NCI-H526 (cell line): ENCODE results near the gene CACNB2.

Experiments used
- DNase-seq, 2 experiments: peaks; one replicate each; lab custom pipeline; 2025; lab: John Stamatoyannopoulos, UW

CACNB2 gene

DNA sequence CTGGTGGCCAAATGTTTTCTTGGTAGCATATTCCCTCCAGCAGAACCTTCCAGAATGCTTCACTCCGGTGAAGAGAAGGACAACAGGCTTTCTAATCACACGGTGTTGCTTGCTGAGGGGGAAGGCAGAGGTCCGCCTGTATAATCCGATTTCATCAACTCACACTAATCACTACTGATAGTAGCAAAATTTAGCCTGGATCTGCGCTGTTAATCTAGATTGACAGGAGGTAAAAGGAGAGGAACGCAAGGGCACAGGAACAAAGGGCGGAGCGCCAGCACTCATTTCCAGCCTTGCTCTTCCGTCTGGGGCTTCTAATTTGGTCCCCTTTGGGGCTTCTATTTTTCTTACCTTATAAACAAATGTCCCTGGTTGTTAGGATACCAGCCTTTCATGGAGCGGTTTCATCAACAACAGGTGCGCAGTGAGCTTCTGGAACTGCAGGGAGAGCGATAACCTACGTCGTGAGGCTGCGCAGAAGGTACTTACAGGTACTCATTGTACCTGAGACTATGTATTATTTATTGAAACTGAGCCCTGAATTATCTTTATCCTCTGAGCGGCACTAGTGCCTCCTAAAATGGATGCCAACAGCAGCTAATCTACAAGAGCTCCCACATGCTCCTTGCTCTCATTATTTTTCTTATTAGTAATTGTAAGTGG is 150.6 kb downstream of the CACNB2 start:
- no peak for DNase-seq

DNA sequence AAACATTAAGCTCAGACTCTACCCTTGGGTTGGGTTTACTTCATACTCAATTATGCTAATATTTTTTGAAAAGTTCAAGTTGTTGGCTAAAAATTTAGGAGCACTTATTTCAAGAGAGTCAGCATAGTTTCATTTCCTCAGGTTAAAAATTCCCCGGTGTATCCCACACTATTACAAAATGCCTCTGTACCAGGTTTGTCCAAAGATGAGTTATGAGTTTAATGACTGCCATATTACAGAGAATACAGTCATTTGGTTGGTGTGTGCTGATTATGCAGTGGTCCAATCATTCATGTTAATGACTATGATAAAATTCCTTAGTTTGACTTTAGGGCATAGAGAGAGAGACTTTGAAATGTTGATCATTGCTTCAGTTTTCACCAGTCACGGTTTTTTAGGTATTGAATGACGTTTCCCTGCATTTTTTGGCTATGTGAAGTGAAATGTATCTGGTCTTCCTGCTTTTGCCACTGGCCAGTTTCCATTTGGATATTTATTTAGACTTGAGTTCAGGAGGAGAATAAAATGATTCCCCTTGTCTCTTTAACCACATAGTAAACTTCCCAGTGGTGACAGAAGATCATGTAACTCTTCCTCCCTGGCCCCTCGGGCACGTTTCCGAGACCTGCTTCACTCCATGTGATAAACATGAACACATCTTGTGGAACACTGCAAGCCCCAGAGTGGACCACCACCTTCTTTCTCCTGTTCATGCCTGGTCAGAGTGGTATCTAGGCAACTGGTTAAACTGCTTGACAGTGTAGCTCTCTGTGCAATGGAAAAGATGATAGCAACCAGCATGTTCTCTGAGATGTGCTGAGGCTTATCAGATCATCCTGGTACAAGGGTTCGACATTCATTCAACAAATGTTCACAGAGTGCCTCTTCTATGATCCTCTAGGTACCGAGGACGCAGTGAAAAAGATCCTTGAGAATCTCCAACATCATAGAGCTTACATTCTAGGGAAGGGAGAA is 153.6 kb downstream of the CACNB2 start:
- no peak for DNase-seq

DNA sequence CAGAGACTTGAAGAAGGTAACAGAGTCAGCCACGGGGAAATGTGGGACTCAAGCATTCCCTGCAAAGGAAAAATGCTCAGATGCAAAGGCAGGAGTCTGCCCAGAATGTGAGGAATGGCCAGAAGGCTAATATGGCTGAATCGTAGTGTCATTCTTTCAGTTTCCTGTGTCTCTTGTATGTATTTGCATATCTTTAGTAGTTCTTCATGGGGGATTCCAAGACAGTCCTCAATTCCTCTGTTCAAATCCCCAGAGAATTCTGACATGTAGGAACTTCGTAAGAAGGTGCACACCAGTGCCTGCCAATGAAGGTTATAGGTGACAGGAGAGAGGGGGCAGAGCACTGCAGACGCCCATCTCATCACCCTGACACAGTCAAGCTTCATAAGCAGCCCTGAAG is 154.4 kb downstream of the CACNB2 start:
- DNase-seq: no peak

DNA sequence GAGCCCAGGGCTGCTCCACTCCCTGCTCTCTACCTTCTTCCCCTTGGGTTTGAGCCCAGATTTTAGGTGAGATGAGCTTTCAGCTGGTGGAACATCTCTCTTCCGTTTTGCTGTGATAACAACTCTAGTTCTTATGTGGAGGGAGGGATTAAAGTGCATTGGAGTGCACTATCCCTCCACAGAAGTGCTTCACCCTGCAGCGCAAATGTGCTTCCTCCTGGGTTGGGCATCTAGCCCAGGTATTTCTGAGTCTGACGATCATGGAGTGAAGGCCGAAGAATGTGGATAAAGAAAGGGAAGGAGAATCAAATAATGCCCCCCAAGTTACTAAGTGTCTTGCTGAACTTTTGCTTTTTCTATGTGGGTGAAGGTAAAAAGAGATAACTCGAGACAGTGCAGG is 157.4 kb downstream of the CACNB2 start:
- DNase-seq: no peak

DNA sequence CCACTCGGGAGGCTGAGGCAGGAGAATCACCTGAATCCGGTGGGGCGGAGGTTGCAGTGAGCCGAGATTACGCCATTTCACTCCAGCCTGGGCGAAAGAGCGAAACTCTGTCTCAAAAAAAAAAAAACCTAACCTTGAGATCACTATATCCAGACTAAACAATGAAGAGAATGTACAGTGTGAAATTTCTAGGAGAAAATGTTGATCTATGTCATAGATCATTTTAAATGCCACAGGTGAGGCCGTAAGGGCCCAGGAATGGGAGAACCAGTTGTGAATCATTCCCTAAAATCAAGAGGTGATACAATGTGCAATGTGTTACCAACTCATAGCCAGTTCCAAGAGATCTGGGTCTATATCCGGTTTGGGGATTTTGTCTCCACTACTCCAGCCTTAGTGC is 158.0 kb downstream of the CACNB2 start:
- no peak for DNase-seq

DNA sequence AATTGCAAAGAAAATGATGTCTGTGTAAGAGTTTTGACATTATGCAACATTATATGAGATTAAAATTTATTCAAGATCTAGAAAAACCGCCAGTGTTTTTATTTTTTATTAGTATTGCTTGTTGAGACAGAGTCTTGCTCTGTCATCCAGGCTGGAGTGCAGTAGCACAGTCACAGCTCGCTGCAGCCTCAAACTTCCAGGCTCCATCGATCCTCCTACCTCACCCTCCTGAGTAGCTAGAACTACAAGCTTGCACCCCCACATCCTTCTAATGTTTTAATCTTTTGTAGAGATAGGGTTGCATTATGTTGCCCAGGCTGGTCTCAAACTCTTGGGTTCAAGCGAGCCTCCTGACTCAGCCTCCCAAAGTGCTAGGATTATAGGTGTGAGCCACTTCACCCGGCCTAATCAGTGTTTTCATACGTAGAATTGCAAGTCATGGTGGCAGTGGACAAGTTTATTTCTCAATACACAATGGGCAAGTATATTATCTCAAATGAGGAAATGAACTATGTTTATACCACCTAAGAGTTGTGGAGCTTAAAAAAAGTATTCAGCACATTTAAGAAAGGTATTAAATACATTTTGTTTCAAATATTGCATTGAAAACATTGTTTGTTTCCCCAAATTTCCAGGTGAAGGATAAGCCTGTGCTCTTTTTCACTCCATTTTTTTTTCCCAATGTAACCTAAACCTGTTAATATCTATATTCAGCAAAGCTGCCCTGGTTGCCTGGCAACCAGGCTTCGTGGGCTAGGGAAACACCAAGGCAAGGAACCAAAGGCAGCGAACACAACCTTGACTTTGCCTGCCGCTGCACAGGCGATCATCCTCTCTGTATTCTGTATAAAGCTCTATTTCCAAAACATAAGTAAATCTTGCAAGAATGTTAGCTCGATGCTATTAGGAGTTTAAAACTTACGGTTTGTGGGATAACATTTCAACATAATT is 163.9 kb downstream of the CACNB2 start:
- DNase-seq: no peak

DNA sequence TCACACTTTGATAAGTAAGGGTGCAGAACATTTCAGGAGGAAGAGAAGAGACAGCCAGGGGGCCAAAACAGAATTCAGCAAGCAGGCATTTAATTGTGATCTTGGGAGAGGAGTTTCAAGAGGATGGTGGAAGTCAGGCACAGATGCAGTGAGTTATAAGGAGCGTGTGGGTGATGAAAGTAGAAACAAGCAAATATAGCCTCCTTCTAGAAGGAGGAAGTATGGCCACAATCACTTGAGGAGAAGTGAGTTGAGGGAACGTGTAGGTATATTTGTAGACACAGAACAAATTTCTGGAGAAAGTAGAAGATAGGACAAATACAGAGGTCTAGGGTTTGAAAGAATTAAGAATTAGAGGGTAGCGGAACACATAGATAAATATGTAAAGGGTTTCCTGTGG is 165.8 kb downstream of the CACNB2 start:
- no peak for DNase-seq

DNA sequence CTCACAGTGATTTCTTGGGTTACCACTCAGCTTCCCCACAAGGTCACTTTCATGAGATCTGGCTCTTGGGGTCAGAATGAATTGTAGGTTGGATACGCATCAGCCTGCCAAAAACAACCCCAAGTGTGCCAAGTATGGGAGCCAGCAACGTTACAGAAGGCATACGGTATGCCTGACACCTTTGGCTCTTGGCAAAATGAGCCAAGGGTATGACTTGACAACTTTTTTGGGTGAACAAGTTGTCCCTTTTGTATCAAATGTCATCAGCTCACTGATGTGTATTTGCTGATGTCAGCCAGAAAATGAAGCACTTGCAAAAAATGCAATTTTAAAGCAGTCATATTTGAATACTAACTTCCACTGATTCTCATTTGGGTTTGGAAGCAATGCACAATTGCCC is 168.4 kb downstream of the CACNB2 start:
- DNase-seq: no peak

DNA sequence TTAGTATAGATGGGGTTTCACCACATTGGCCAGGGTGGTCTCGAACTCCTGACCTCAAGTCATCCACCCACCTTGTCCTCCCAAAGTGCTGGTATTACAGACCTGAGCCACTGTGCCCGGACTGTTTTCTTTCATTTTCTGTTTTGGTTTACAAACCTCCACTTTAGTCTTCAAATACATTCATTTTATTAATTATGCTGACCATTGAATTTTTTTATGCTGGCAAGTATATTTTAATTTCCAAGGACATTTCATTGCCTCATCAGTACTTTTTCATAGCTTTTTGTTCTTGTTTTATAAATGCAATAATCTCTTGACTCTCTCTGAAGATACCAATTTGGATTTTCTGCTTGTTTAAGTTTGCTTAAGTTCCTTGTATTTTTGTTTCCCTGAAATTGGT is 170.5 kb downstream of the CACNB2 start:
- no peak for DNase-seq

DNA sequence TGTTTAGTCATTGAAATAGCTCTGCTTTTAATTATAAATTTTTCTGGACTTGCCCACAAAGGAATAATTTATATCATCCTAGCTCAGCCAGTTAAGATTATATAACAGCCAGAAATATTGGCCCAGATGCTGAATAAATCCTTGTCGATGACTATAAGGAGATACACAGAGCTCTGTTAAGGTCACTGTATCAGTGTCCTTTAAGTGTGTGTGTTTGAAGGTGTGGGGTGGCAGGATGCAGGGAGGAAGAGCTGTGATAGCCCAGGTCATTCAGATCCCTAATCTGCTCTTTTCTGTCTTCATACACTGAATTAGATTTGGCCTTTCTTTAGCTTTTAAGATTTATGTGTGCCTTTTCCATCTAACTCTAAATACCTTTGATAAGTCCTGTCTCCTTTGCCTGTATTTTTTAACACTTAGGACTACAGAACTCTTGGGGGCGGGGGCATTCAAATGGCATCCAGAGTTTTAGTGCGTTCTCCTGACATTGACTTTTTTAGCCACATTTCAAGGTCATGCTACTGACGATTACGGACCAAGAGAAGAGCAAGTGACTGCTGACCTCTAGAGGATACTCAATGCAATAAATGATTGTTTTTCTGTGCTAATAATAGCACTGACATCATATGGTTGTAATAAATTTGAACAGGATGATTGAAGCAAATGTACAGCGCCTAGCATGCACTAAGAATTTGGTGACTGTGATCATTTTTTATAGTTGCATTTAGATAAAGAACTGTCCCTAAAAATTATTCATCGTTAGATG is 172.3 kb downstream of the CACNB2 start:
- peak in 1 of 2 experiments; percentile 35 for DNase-seq

DNA sequence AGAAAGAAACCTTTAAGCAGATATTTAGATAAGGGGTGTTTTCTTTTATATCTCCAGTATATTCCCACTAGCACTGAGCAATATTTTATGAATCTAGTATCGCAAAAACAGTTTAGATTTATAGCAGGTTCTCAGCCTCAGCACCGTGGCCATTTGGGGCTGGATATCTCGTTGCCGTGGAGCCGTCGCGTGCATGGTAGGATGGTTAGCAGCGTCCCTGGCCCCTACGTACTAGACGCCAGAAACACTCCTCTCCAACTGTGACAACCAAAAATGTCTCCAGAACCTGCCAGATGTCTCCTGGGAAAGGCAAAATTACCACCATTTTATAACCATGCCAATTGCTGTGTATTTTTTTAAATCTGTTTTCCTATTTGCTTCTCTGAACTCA is 172.9 kb downstream of the CACNB2 start:
- no peak for DNase-seq

DNA sequence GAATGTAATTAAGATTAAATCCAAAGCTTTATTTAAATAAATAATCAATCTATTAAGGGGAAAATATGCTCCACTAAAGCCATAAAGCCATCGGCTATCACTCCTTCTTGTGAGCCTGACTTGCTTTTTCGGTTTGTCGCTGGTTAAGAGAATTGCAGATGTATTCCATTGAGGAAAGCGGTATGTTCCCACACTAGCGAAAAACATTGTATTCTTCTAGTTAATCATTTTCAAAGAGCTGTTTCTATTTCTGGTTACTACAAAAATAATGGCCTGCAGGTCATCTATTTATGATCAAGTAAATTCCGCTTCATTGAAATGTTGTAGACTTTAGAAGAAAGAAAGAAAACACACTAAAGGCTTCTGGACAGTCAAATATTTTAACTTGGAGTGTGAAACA is 173.4 kb downstream of the CACNB2 start:
- DNase-seq: no peak

DNA sequence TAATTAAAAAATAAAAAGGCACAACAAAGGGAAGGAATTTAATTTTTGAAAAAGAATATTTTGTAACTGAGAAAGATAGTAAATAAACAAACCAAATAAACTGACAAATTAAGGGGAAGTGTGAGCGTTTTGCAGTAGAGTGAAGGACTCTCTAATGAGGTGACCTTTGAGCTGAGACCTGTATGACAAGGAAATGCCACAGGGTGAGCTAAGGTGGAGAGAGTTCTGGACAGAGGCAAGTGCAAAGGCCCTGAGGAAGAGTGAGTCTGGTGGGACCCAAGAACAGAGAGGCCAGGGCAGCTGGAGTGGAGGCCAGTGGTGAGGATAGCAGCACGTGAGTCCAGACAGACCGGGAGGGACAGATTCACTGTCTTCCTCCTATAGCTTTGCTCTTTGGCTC is 179.4 kb downstream of the CACNB2 start:
- DNase-seq: no peak

DNA sequence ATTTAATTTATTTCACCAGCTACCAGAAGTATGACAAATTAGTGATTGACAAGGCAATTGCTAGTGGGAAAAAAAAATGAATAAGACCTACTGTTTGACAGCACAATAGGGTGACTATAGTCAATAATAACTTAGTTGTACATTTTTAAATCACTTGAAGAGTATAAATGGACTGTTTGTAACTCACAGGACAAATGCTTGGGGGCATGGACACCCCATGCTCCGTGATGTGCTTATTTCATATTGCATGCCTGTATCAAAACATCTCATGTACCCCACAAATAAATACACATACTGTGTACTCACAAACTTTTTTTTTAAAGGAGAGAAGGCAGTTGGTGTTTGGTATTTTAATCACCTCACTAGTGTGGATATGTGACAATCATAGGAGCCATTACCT is 181.1 kb downstream of the CACNB2 start:
- DNase-seq: no peak

DNA sequence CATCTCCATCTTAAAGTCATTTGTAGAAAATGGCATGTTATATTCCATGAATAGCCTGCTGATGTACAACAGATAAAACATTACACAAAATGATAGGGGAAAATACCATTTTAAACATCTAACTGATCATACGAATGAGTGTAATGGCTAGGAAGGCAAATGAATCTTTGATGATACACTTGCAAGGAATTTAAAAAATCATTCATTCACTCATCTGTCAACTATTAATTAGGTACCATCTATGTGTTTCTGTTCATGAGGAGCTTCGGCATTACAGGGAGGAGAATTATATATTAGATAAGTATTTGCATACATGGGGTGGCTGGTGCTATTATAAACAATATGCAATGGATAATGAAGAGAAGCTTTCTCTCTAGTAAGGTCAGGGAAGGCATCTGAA is 183.7 kb downstream of the CACNB2 start:
- DNase-seq: peak in 1 of 2 experiments; percentile 26

DNA sequence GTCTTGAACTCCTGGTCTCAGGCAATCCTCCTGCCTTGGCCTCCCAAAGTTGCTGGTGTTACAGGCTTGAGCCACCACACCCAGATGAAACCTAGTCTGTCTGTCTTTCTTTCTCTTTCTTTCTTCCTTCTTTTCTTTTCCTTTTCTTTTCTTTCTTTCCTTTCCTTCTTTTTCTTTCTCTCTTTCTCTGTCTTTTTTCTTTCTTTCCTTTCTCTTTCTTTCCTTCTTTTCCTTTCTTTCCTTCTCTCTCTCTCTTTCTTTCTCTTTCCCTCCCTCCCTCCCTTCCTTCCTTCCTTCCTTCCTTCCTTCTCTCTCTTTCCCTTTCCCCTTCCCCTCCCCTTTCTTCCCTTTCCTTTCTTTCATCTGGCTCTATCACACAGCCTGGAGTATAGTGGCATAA is 185.2 kb downstream of the CACNB2 start:
- DNase-seq: no peak

DNA sequence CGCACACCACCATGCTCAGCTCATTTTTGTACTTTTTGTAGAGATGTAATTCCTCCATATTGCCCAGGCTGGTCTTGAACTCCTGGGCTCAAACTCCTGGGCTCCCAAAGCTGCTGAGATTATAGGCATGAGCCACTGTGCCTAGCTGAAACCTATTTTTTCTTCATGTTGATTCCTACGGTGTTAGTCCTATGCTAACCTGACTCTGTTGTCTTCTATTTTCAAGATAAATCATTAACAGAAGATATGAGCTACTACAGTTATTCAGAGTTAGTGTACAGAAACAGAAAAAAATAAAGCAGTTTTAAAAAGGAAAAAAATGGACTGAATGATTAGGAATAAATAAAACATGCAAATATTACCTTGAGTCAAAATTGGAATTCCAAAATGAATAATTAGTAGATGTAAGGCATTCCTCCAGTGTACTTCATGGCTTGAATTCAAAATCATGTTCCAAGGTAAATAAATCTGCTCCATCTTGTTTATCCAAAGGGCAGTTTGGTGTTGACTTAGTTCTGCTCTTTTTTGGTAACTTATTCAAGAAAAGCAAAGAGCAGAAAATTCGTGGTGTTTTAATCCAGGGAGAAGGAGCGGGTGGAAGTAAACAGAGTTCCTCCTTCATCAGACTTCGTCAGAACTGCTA is 185.8 kb downstream of the CACNB2 start:
- DNase-seq: no peak

DNA sequence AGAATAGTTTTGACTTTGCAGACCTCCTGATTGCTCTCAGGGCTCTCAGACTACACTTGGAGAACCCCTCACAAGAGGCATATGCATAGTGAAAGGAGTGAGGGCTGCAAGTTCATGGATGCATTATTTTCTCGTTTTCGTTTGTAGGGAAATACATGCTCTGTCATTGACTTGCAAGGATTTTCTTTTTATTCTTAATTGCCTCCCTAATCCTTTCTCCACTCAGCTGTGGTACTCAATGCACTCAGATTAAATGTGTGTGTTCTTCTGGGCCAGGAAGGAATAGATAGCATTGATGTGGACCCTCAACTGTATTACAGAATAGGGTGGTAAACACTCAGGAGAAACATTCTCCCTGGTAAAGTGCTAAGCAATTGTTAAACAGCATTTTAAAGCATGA is 188.7 kb downstream of the CACNB2 start:
- DNase-seq: no peak

DNA sequence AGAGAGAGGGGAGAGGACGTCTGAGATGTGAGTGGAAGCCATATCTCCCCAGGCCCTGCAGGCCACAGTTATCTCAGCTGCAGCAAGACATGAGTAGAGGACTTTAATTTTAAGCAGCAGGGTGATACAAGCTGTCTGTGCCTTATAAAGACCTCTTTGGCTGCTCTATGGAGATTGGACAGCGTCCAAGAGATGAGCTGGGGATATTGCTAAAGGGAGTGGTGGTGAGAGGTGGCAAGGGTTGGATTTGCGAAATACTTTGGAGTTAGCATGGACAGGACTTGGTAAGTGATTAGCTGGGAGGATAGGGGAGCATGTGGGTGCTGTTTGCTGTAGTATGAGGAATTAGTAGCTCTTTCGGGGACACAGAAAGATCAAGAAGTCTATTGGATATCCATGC is 191.8 kb downstream of the CACNB2 start:
- no peak for DNase-seq

DNA sequence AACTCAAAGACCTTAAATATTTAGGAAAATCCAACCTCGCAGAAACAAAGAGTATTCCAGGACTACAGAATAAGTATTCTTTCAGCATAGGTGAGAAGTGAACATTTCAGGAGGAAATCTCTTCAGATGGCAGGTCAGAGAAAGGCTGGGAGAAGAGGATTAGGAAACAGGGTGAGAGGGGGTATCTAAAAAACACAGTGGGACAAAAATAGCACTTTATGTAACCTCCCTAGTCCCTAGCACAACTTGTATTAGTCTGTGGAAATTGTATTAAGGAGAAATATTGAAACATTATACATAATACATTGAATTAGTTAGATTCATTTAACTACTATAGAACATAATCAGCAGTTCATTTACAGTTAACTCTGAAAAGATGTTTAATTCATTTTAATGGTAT is 192.3 kb downstream of the CACNB2 start:
- no peak for DNase-seq

DNA sequence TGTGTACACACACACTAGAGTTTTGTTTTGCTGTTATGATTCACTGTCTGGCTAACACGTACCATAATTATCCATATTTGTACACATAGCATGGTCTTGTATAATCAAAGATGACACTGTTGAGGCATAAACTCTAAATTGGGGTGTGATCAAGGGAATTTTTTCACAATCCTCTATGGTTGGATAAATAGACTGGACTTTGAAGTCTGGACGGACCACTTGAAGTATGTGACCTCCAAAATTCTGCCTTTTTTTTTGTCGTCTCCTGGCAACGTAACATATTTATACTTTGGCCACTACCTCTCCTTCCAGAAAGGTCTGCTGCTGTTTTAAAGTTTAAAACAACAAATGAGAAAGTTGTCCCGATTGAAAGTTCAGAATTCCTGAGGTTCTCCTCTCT is 193.4 kb downstream of the CACNB2 start:
- DNase-seq: no peak
